Transverse colon (tissue), 4 donors: ENCODE results near the gene HOXC5. TPM values are rescaled to one million over a fixed set of nuclear protein-coding genes. Genes with fewer than 3 reads are reported as not detected.

Experiments used
- DNase-seq: peaks from one replicate; pipeline ENCODE4 v3.0.0-alpha.2; 2019
- H3K27ac ChIP-seq, 4 donors: fragments of 200-600 bp; sonication (generic); 2 replicates each; pipeline ENCODE4 v1.5.1; 2016 to 2018; ENCODE audit warnings: inconsistent platforms in 4 of 4
- H3K27me3 ChIP-seq: fragments of 200-600 bp; sonication (generic); 2 replicates; pipeline ENCODE4 v1.5.1; 2017; ENCODE audit warnings: inconsistent platforms
- H3K36me3 ChIP-seq, 4 donors: fragments of 200-600 bp; sonication (generic); 2 replicates each; pipeline ENCODE4 v1.5.1; 2017 to 2019; ENCODE audit warnings: inconsistent platforms in 4 of 4
- H3K4me1 ChIP-seq, 4 donors: fragments of 200-600 bp; sonication (generic); 2 replicates each; pipeline ENCODE4 v1.5.1; 2017 to 2020; ENCODE audit warnings: inconsistent platforms in 4 of 4
- H3K4me3 ChIP-seq, 4 donors: fragments of 200-600 bp; sonication (generic); 1 replicate in 1 of 4; 2 replicates in 3 of 4; pipeline versions ENCODE4 v1.5.1 to v1.6.1; 2017 to 2019; ENCODE audit warnings: inconsistent platforms in 4 of 4
- H3K9me3 ChIP-seq, 2 donors: fragments of 200-600 bp; sonication (generic); 2 replicates each; pipeline ENCODE4 v1.5.1; 2017 to 2019; ENCODE audit warnings: inconsistent platforms in 2 of 2
- EP300 ChIP-seq: sonication (generic); formaldehyde crosslinking; IDR thresholded peaks from one replicate; pipeline ENCODE4 v1.6.1; 2017; ENCODE audit warnings: antibody characterized with exemption, low read depth
- POLR2A ChIP-seq: fragments of 450-650 bp; IDR thresholded peaks from one replicate; pipeline ENCODE4 v1.6.1; 2016; ENCODE audit warnings: antibody characterized with exemption, mild to moderate bottlenecking, moderate library complexity
- POLR2AphosphoS5 ChIP-seq, 3 donors: sonication (generic); formaldehyde crosslinking; IDR thresholded peaks; one replicate each; pipeline ENCODE4 v1.6.1; 2016; ENCODE audit warnings: antibody characterized with exemption in 3 of 3
- WGBS, 2 donors: methylation state at CpG; one replicate each; pipeline ENCODE4 v1.1.5; 2018; ENCODE audit warnings: low coverage in 1 of 2; 5-methylcytosine and 5-hydroxymethylcytosine counted together
- in situ Hi-C, 4 donors: fragments of 200-750 bp; cut with MboI; loops; one replicate each; pipeline versions ENCODE4 v1.15.0 to v1.15.1; 2017; ENCODE audit warnings: low sequenced_read_pairs in 3 of 4, low pct_ligation_motif_present in 1 of 4, low pct_unique_long_range_greater_than_20kb in 1 of 4
- intact Hi-C: fragments of 100-400 bp; cut with DNase I; formaldehyde crosslinking; loops from one replicate; pipeline ENCODE4 v1.15.1; 2023; ENCODE audit warnings: low total_unique reads
- total RNA-seq, 4 donors: library from RNA; depleted of rRNA; stranded (reverse); fragments of >200 nt; gene quantifications; one replicate each; pipeline ENCODE4 v1.1.0, GENCODE V29; 2016
- TF ChIP-seq, protein P1 (sequence below), 5 experiments: fragments of 200-600 bp in 3 of 5; fragments of 450-650 bp in 2 of 5; sonication (generic) in 3 of 5; IDR thresholded peaks; 1 replicate in 2 of 5; 2 replicates in 3 of 5; pipeline ENCODE4 v1.5.1; 2016 to 2017; ENCODE audit warnings: antibody characterized with exemption in 5 of 5, inconsistent platforms in 3 of 5, mild to moderate bottlenecking in 2 of 5, moderate library complexity in 1 of 5

HOXC5 gene
- total RNA-seq, 4 donors from 2014 or later, result 0.27 to 0.60 TPM; not detected in 2

DNA sequence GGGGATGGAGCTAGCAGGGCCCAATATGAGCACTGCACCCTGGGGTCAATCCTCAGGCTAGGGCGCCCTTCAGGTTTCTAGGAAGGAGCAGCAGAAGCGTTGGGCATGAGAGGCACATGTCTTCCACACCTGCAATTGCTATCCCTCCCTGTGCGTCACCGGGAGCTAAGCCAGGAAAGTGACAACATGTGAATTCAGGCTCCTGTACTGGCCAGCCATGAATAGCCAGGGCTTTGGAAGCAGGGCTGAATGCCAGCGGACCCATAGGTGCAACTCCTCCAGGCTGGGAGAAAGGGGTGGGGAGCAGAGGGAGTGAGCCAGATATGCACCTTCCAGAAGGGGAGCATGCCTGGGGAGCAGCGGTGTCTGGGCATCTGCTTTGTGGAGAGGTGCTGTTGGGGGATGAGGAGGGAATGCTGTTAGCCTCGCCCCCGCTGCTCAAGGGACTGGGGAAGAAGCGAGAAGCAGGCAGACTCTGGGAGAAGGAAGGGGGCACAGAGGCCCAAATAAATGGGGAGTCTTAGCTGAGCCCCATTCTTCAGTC is 6.1 kb downstream of the HOXC5 start:
- TF ChIP-seq POLR2A (no peak), EP300 (no peak), POLR2AphosphoS5 (IDR thresholded peaks at IDR 0.05) (no peak)
- TF ChIP-seq, protein P1, sequence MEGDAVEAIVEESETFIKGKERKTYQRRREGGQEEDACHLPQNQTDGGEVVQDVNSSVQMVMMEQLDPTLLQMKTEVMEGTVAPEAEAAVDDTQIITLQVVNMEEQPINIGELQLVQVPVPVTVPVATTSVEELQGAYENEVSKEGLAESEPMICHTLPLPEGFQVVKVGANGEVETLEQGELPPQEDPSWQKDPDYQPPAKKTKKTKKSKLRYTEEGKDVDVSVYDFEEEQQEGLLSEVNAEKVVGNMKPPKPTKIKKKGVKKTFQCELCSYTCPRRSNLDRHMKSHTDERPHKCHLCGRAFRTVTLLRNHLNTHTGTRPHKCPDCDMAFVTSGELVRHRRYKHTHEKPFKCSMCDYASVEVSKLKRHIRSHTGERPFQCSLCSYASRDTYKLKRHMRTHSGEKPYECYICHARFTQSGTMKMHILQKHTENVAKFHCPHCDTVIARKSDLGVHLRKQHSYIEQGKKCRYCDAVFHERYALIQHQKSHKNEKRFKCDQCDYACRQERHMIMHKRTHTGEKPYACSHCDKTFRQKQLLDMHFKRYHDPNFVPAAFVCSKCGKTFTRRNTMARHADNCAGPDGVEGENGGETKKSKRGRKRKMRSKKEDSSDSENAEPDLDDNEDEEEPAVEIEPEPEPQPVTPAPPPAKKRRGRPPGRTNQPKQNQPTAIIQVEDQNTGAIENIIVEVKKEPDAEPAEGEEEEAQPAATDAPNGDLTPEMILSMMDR (IDR thresholded peaks at IDR 0.05), result no peak
- in situ Hi-C loops (no loop called here), intact Hi-C loops (no loop called here)
- Histone ChIP-seq H3K4me3 (no peak overlapping the region), H3K27ac (no peak overlapping the region), H3K36me3 (no peaks in the 10 kb centered on the region), H3K9me3 (no peaks in the 10 kb centered on the region), H3K4me1 (peaks cover 0 to 6% (median 4%) of the 10 kb centered on the region in 4 donors), H3K27me3 (peaks cover 100% of the 10 kb centered on the region)
- 43 to 76% methylated on average over 4 to 9 of the region's 9 CpGs for WGBS, 2 donors
- no peak for DNase-seq

- in situ Hi-C loops, result no loop called here
- Histone ChIP-seq H3K4me1 (no peaks in the 10 kb centered on the region), H3K9me3 (no peaks in the 10 kb centered on the region), H3K27me3 (peaks cover 100% of the 10 kb centered on the region), H3K4me3 (no peak overlapping the region), H3K36me3 (no peaks in the 10 kb centered on the region), H3K27ac (no peak overlapping the region)
- intact Hi-C loops, result no loop called here
- TF ChIP-seq, protein P1 (IDR thresholded peaks at IDR 0.05), result no peak
- no peak for TF ChIP-seq EP300
- 26 to 35% methylated on average over 4 to 16 of the region's 16 CpGs for WGBS, 2 donors
- no peak for DNase-seq
These were observed 6.7 kb downstream of the HOXC5 start for GRCh38 chr12:54039417-54040147.

DNA sequence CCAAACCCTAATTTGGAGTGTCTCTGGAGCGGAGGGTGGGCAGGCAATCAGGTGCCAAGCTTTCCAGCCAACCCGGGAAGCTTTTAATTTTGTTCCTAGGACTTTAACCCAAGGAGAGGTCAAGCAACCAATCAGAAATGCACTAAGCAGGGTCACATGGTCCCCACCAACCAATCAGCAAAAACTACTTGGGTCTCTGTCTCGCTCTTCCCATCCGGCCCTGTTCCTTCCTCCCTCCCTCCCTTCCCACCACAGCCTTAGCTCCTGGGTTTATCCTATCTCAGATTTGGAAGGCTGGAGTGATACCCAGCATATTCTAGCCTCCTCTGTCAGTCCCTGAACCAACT is 7.3 kb downstream of the HOXC5 start:
- no peak for DNase-seq
- TF ChIP-seq POLR2AphosphoS5 (IDR thresholded peaks at IDR 0.05) (no peak), EP300 (no peak), POLR2A (no peak)
- TF ChIP-seq, protein P1 (IDR thresholded peaks at IDR 0.05), result no peak
- no peak overlapping the region for H3K4me3 ChIP-seq
- intact Hi-C loops (no loop called here), in situ Hi-C loops (no loop called here)
- no peaks in the 10 kb centered on the region for H3K4me1 ChIP-seq
- no peak overlapping the region for H3K27ac ChIP-seq
- peaks cover 100% of the 10 kb centered on the region for H3K27me3 ChIP-seq
- no peaks in the 10 kb centered on the region for H3K36me3 ChIP-seq
- WGBS, 2 donors, result 40 to 51% methylated on average over 1 to 4 of the region's 4 CpGs
- H3K9me3 ChIP-seq, result no peaks in the 10 kb centered on the region

DNA sequence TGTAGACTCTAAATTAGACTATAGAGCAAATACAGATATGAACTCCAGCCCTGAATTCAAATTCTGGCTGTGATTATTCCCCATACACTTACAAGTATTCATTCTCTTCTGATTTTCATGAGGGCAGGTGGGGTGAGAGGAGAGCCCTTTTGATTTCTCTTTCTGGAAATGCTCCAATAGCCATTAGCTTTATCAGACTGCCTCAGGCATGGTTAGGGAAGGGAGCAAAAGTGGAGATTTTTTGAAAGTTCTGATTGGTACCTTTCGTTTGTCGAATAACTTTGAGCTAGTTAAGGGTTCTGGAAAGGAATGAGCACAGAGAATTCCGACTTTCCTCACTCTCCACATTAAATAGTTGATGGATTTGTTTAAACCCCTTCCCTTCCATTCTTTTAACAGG is 7.8 kb downstream of the HOXC5 start:
- DNase-seq, result no peak
- peaks cover 100% of the 10 kb centered on the region for H3K27me3 ChIP-seq
- in situ Hi-C loops, result no loop called here
- intact Hi-C loops, result no loop called here
- no peak overlapping the region for H3K4me3 ChIP-seq
- 70 to 79% methylated on average over 3 of the region's 3 CpGs for WGBS, 2 donors
- no peaks in the 10 kb centered on the region for H3K36me3 ChIP-seq
- no peaks in the 10 kb centered on the region for H3K4me1 ChIP-seq
- no peaks in the 10 kb centered on the region for H3K9me3 ChIP-seq
- no peak overlapping the region for H3K27ac ChIP-seq
- TF ChIP-seq, protein P1 (IDR thresholded peaks at IDR 0.05), result no peak
- TF ChIP-seq POLR2AphosphoS5 (IDR thresholded peaks at IDR 0.05) (no peak), POLR2A (no peak), EP300 (no peak)
